PC-9 (cell line): ENCODE measurements around the gene PDK2.

Experiments
- CTCF ChIP-seq: fragments of 200-600 bp; sonication (generic); conservative IDR thresholded peaks from 2 replicates; pipeline ENCODE4 v1.6.1; 2017; ENCODE audit warnings: mixed run types, antibody characterized with exemption, mild to moderate bottlenecking, moderate library complexity
- EZH2 ChIP-seq: fragments of 200-600 bp; sonication (generic); IDR thresholded peaks from 2 replicates; pipeline ENCODE4 v1.8.0; 2017; ENCODE audit warnings: antibody characterized with exemption, low read depth

- no peak for TF ChIP-seq CTCF
- TF ChIP-seq EZH2, result no peak
Observed at GRCh38 chr17:50100921-50101345, 5.8 kb downstream of the PDK2 start.
